G401 (cell line): ENCODE results near the gene KAZN. TPM values are rescaled to one million over a fixed set of nuclear protein-coding genes. Genes with fewer than 3 reads are reported as not detected.
"Not testable (repeated sequence)": the region's sequence is repeated elsewhere in the genome, so short reads cannot be mapped to it uniquely, and the experiment has no call there.

ENCODE experiments used
- DNase-seq: peaks from one replicate; pipeline ENCODE4 v3.0.0-alpha.2; 2015; ENCODE audit warnings: low spot score
- in situ Hi-C: cut with HindIII; loops from 2 replicates; pipeline ENCODE4 v1.10.0; 2016; ENCODE audit warnings: low sequenced_read_pairs, mixed read lengths
- total RNA-seq: library from RNA; depleted of rRNA; stranded (reverse); fragments of >200 nt; shearing (Covaris generic); gene quantifications from 2 replicates; pipeline ENCODE4 v1.2.3, GENCODE V29; 2014

Gene KAZN
- total RNA-seq, 1 experiment from 2014 or later, result 9.8 TPM

GRCh38 chr1:15031251-15031933 is 432.9 kb downstream of the KAZN start:
- in situ Hi-C loops, result no loop called here
- DNase-seq, result no peak

- in situ Hi-C loops, result no loop called here
- DNase-seq, result no peak
Measured at GRCh38 chr1:15033264-15033663, 434.8 kb downstream of the KAZN start.

- in situ Hi-C loops, result no loop called here
Measured at GRCh38 chr1:15034656-15035055, 436.2 kb downstream of the KAZN start.

GRCh38 chr1:15035236-15035635 is 436.8 kb downstream of the KAZN start:
- DNase-seq, result no peak
- in situ Hi-C loops, result no loop called here

More at GRCh38 chr1:15034656-15035055, 436.2 kb downstream of the KAZN start:
- DNase-seq, result no peak

GRCh38 chr1:15036101-15036500 is 437.6 kb downstream of the KAZN start:
- in situ Hi-C loops, result no loop called here
- no peak for DNase-seq

- in situ Hi-C loops, result no loop called here
- DNase-seq, result no peak
Measured at GRCh38 chr1:15038232-15039016, 439.9 kb downstream of the KAZN start.

GRCh38 chr1:15039017-15039648 is 440.6 kb downstream of the KAZN start:
- in situ Hi-C loops, result no loop called here

GRCh38 chr1:15039901-15040300 is 441.4 kb downstream of the KAZN start:
- no peak for DNase-seq
- in situ Hi-C loops, result no loop called here

More at GRCh38 chr1:15039017-15039648, 440.6 kb downstream of the KAZN start:
- no peak for DNase-seq

- in situ Hi-C loops, DNase-seq: not testable (repeated sequence)
Measured at GRCh38 chr1:15040685-15041084, 442.2 kb downstream of the KAZN start.

- peak; percentile 46 for DNase-seq
- in situ Hi-C loops, result no loop called here
Measured at GRCh38 chr1:15042866-15043265, 444.4 kb downstream of the KAZN start.

- no peak for DNase-seq
- in situ Hi-C loops, result no loop called here
Measured at GRCh38 chr1:15043934-15044333, 445.4 kb downstream of the KAZN start.

GRCh38 chr1:15045123-15045522 is 446.6 kb downstream of the KAZN start:
- in situ Hi-C loops, result no loop called here
- no peak for DNase-seq

GRCh38 chr1:15046487-15047165 is 448.1 kb downstream of the KAZN start:
- in situ Hi-C loops, result no loop called here
- DNase-seq, result peak; percentile 92

- no peak for DNase-seq
- in situ Hi-C loops, result no loop called here
Measured at GRCh38 chr1:15047237-15047636, 448.8 kb downstream of the KAZN start.

- no peak for DNase-seq
- in situ Hi-C loops, result no loop called here
Measured at GRCh38 chr1:15048437-15048980, 450.0 kb downstream of the KAZN start.

GRCh38 chr1:15049067-15049466 is 450.6 kb downstream of the KAZN start:
- in situ Hi-C loops, result no loop called here
- no peak for DNase-seq

- DNase-seq, result no peak
- in situ Hi-C loops, result no loop called here
Measured at GRCh38 chr1:15051882-15052528, 453.5 kb downstream of the KAZN start.

- in situ Hi-C loops, result no loop called here
- DNase-seq, result no peak
Measured at GRCh38 chr1:15053153-15053552, 454.7 kb downstream of the KAZN start.
